ENCODE measurements around the gene ABI3BP. TPM values are rescaled to one million over a fixed set of nuclear protein-coding genes. Genes with fewer than 3 reads are reported as not detected.

The ABI3BP gene
- total and polyA plus RNA-seq, 2 experiments from 2014 or later = 6.8 to 30.3 TPM

DNA sequence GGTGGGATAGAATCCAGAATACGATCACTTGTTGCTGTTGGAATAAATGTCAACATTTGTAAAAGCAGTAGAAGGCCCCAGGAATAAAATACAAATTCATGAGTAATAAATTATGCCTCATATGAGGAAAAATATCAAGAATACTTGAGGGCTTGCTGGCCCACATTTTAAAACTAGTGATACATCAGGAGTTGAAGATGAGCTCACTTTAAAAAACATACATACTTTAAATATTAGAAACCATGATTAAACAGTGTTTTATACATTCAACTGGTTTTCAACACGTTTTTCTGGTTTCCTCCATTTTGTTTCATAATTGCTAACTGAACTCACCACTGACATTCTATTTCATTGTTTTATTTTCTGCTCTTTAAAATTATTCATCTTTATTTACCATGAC, 142.5 kb downstream of the ABI3BP start:
- no peak overlapping the region for H3K4me2 ChIP-seq (ENCODE audit: unreplicated experiment)
- no peak overlapping the region for H3K4me3 ChIP-seq
- H3F3A ChIP-seq (ENCODE audit: insufficient read depth) = no peaks in the 10 kb centered on the region
- H3K9me3 ChIP-seq (ENCODE audit: low read depth) = no peaks in the 10 kb centered on the region
- no peak overlapping the region for H3K27ac ChIP-seq
- no peak overlapping the region for H2AFZ ChIP-seq
- H4K20me1 ChIP-seq (ENCODE audit: insufficient read depth) = no peaks in the 10 kb centered on the region
- WGBS, 2 experiments (ENCODE audit: low coverage in 1 of 2, low lambda C conversion rate in 2 of 2, missing lambda C conversion rate in 2 of 2) = 71 to 76% methylated on average over 2 of the region's 2 CpGs
- no peaks in the 10 kb centered on the region for H3K4me1 ChIP-seq (ENCODE audit: insufficient read depth)
- in situ Hi-C loops (cut with MboI) = no loop called here
- no peaks in the 10 kb centered on the region for H3K27me3 ChIP-seq (replicated peaks; ENCODE audit: insufficient read depth)
- no peak for TF ChIP-seq EZH2phosphoT487 (IDR thresholded peaks at IDR 0.05; ENCODE audit: insufficient read depth, low read depth)
- TF ChIP-seq EZH2 (IDR thresholded peaks at IDR 0.05; ENCODE audit: insufficient read depth, poor library complexity, severe bottlenecking) = no peak
- no peaks in the 10 kb centered on the region for H3K9me2 ChIP-seq (ENCODE audit: insufficient read depth)
- DNase-seq = no peak
- no peaks in the 10 kb centered on the region for H3K79me2 ChIP-seq (ENCODE audit: insufficient read depth)
- H3K9ac ChIP-seq = no peak overlapping the region
- no peaks in the 10 kb centered on the region for H3K36me3 ChIP-seq (ENCODE audit: low read depth)

- no peaks in the 10 kb centered on the region for H3K9me2 ChIP-seq (ENCODE audit: insufficient read depth)
- no peak overlapping the region for H2AFZ ChIP-seq
- no peaks in the 10 kb centered on the region for H3K9me3 ChIP-seq (ENCODE audit: low read depth)
- DNase-seq = no peak
- 83 to 88% methylated on average over 3 of the region's 3 CpGs for WGBS, 2 experiments (ENCODE audit: low coverage in 1 of 2, low lambda C conversion rate in 2 of 2, missing lambda C conversion rate in 2 of 2)
- H4K20me1 ChIP-seq (ENCODE audit: insufficient read depth) = no peaks in the 10 kb centered on the region
- H3F3A ChIP-seq (ENCODE audit: insufficient read depth) = no peaks in the 10 kb centered on the region
- no peaks in the 10 kb centered on the region for H3K36me3 ChIP-seq (ENCODE audit: low read depth)
- H3K27me3 ChIP-seq (replicated peaks; ENCODE audit: insufficient read depth) = no peaks in the 10 kb centered on the region
- H3K4me1 ChIP-seq (ENCODE audit: insufficient read depth) = no peaks in the 10 kb centered on the region
- H3K4me3 ChIP-seq = no peak overlapping the region
- no peak for TF ChIP-seq EZH2phosphoT487 (IDR thresholded peaks at IDR 0.05; ENCODE audit: insufficient read depth, low read depth)
- no peak for TF ChIP-seq EZH2 (IDR thresholded peaks at IDR 0.05; ENCODE audit: insufficient read depth, poor library complexity, severe bottlenecking)
- H3K9ac ChIP-seq = no peak overlapping the region
- no peak overlapping the region for H3K4me2 ChIP-seq (ENCODE audit: unreplicated experiment)
- in situ Hi-C loops (cut with MboI) = no loop called here
- no peaks in the 10 kb centered on the region for H3K79me2 ChIP-seq (ENCODE audit: insufficient read depth)
- H3K27ac ChIP-seq = no peak overlapping the region
These were observed 143.1 kb downstream of the ABI3BP start for GRCh38 chr3:100850156-100850555.

GRCh38 chr3:100844063-100844936, 148.9 kb downstream of the ABI3BP start:
- DNase-seq = no peak
- TF ChIP-seq EZH2phosphoT487 (IDR thresholded peaks at IDR 0.05; ENCODE audit: insufficient read depth, low read depth) (no peak), EZH2 (IDR thresholded peaks at IDR 0.05; ENCODE audit: insufficient read depth, poor library complexity, severe bottlenecking) (no peak)
- WGBS, 2 experiments (ENCODE audit: low coverage in 1 of 2, low lambda C conversion rate in 2 of 2, missing lambda C conversion rate in 2 of 2) = 84 to 86% methylated on average over 8 of the region's 8 CpGs

GRCh38 chr3:100838157-100838556, 155.1 kb downstream of the ABI3BP start:
- WGBS, 2 experiments (ENCODE audit: low coverage in 1 of 2, low lambda C conversion rate in 2 of 2, missing lambda C conversion rate in 2 of 2) = 75 to 84% methylated on average over 2 of the region's 2 CpGs
- Histone ChIP-seq H3K79me2 (ENCODE audit: insufficient read depth) (no peaks in the 10 kb centered on the region), H2AFZ (no peak overlapping the region), H3K4me3 (no peak overlapping the region), H3K27ac (no peak overlapping the region), H3K9ac (no peak overlapping the region), H4K20me1 (ENCODE audit: insufficient read depth) (no peaks in the 10 kb centered on the region), H3K36me3 (ENCODE audit: low read depth) (no peaks in the 10 kb centered on the region), H3K9me2 (ENCODE audit: insufficient read depth) (no peaks in the 10 kb centered on the region), H3F3A (ENCODE audit: insufficient read depth) (no peaks in the 10 kb centered on the region), H3K4me1 (ENCODE audit: insufficient read depth) (no peaks in the 10 kb centered on the region), H3K9me3 (ENCODE audit: low read depth) (no peaks in the 10 kb centered on the region), H3K4me2 (ENCODE audit: unreplicated experiment) (no peak overlapping the region), H3K27me3 (replicated peaks; ENCODE audit: insufficient read depth) (no peaks in the 10 kb centered on the region)
- no peak for TF ChIP-seq EZH2phosphoT487 (IDR thresholded peaks at IDR 0.05; ENCODE audit: insufficient read depth, low read depth)
- TF ChIP-seq EZH2 (IDR thresholded peaks at IDR 0.05; ENCODE audit: insufficient read depth, poor library complexity, severe bottlenecking) = no peak
- in situ Hi-C loops (cut with MboI) = no loop called here
- no peak for DNase-seq

More at GRCh38 chr3:100844063-100844936, 148.9 kb downstream of the ABI3BP start:
- Histone ChIP-seq H3K4me3 (no peak overlapping the region), H4K20me1 (ENCODE audit: insufficient read depth) (no peaks in the 10 kb centered on the region), H3K36me3 (ENCODE audit: low read depth) (no peaks in the 10 kb centered on the region), H3K79me2 (ENCODE audit: insufficient read depth) (no peaks in the 10 kb centered on the region), H3F3A (ENCODE audit: insufficient read depth) (no peaks in the 10 kb centered on the region), H3K9ac (no peak overlapping the region), H3K9me3 (ENCODE audit: low read depth) (no peaks in the 10 kb centered on the region), H3K9me2 (ENCODE audit: insufficient read depth) (no peaks in the 10 kb centered on the region), H3K4me1 (ENCODE audit: insufficient read depth) (no peaks in the 10 kb centered on the region), H3K27ac (no peak overlapping the region), H3K27me3 (replicated peaks; ENCODE audit: insufficient read depth) (no peaks in the 10 kb centered on the region), H2AFZ (no peak overlapping the region), H3K4me2 (ENCODE audit: unreplicated experiment) (no peak overlapping the region)
- in situ Hi-C loops (cut with MboI) = no loop called here

All from GM23248 (cell line).